Stomach (tissue), 9 donors: ENCODE measurements around the gene URM1. TPM values are rescaled to one million over a fixed set of nuclear protein-coding genes. Genes with fewer than 3 reads are reported as not detected.

Source experiments
- DNase-seq, 2 donors: peaks; one replicate each; pipeline versions ENCODE4 v3.0.0 to v3.0.0-alpha.2; 2013 to 2019
- H3K27ac ChIP-seq, 5 donors: fragments of 200-600 bp in 4 of 5; sonication (generic) in 4 of 5; one replicate each; pipeline ENCODE4 v1.5.1; 2013 to 2019; ENCODE audit warnings: mild to moderate bottlenecking in 1 of 5, moderate library complexity in 1 of 5
- H3K27me3 ChIP-seq, 3 donors: fragments of 200-600 bp; sonication (generic); one replicate each; pipeline ENCODE4 v1.5.1; 2017 to 2019; ENCODE audit warnings: mixed run types in 1 of 3
- H3K36me3 ChIP-seq, 4 donors: fragments of 200-600 bp; sonication (generic); 1 replicate in 3 of 4; 2 replicates in 1 of 4; pipeline ENCODE4 v1.5.1; 2016 to 2019
- H3K4me1 ChIP-seq, 4 donors: fragments of 200-600 bp; sonication (generic); one replicate each; pipeline ENCODE4 v1.5.1; 2016 to 2019
- H3K4me3 ChIP-seq, 4 donors: fragments of 200-600 bp; sonication (generic) in 3 of 4; one replicate each; pipeline ENCODE4 v1.5.1; 2016 to 2019; ENCODE audit warnings: mild to moderate bottlenecking in 1 of 4
- H3K9me3 ChIP-seq, 4 donors: fragments of 200-600 bp; sonication (generic); one replicate each; pipeline ENCODE4 v1.5.1; 2016 to 2019
- CTCF ChIP-seq, 7 experiments: fragments of 450-650 bp in 4 of 7; fragments of 200-600 bp in 3 of 7; sonication (generic) in 3 of 7; IDR thresholded peaks; one replicate each; pipeline ENCODE4 v1.5.1; 2016 to 2019; ENCODE audit warnings: antibody characterized with exemption in 7 of 7, control low read depth in 2 of 7, mild to moderate bottlenecking in 1 of 7
- EP300 ChIP-seq: sonication (generic); formaldehyde crosslinking; IDR thresholded peaks from one replicate; pipeline ENCODE4 v1.6.1; 2017; ENCODE audit warnings: antibody characterized with exemption
- POLR2A ChIP-seq, 4 donors: fragments of 450-650 bp; IDR thresholded peaks; one replicate each; pipeline ENCODE4 v1.6.1; 2016; ENCODE audit warnings: antibody characterized with exemption in 4 of 4, control low read depth in 2 of 4, mild to moderate bottlenecking in 1 of 4, moderate library complexity in 1 of 4
- POLR2AphosphoS5 ChIP-seq, 3 donors: sonication (generic); formaldehyde crosslinking; IDR thresholded peaks; one replicate each; pipeline ENCODE4 v1.6.1; 2016; ENCODE audit warnings: antibody characterized with exemption in 3 of 3
- WGBS, 5 donors: extraction: QIAGEN DNeasy Blood & Tissue Kit in 3 of 5; methylation state at CpG; one replicate each; pipeline versions ENCODE4 v1.1.5 to v1.1.7; 2013 to 2018; 5-methylcytosine and 5-hydroxymethylcytosine counted together
- intact Hi-C: fragments of 100-400 bp; cut with DNase I; formaldehyde crosslinking; loops from one replicate; pipeline ENCODE4 v1.15.1; 2023; ENCODE audit warnings: low total_unique reads
- polyA plus RNA-seq, 3 donors: library from polyadenylated mRNA; stranded (reverse); fragments of 200-250 nt; gene quantifications; one replicate each; pipeline ENCODE4 v1.2.3, GENCODE V29; 2013
- total RNA-seq, 5 donors: library from RNA; depleted of rRNA; stranded (reverse); fragments of >200 nt; gene quantifications; one replicate each; pipeline versions ENCODE4 v1.1.0 to v1.2.3, GENCODE V29; 2014 to 2016
- donor health status: healthy with polysubstance abuse.
- donor health status: Bipolar disorder and iron deficiency.
- donor health status: healthy.

URM1 gene
- total and polyA plus RNA-seq, 8 donors, result 0.58 to 59.3 (median 25.9) TPM

GRCh38 chr9:128405077-128405779 lies 34.1 kb downstream of the URM1 start:
- TF ChIP-seq POLR2AphosphoS5 (IDR thresholded peaks at IDR 0.05) (no peak), CTCF (IDR thresholded peaks at IDR 0.05) (no peak), POLR2A (IDR thresholded peaks at IDR 0.05) (no peak), EP300 (no peak)
- WGBS, 5 donors, result 52 to 61% (median 56%) methylated on average over 18 to 20 of the region's 20 CpGs

GRCh38 chr9:128405780-128406171 lies 34.6 kb downstream of the URM1 start:
- peaks cover 0 to 81% (median 3%) of the 10 kb centered on the region in 3 donors for H3K27me3 ChIP-seq
- no peak overlapping the region for H3K4me3 ChIP-seq
- 32 to 58% (median 44%) methylated on average over 7 of the region's 7 CpGs for WGBS, 5 donors
- H3K36me3 ChIP-seq, result no peaks in the 10 kb centered on the region
- intact Hi-C loops, result no loop called here
- TF ChIP-seq CTCF (IDR thresholded peaks at IDR 0.05) (no peak), EP300 (no peak), POLR2A (IDR thresholded peaks at IDR 0.05) (no peak), POLR2AphosphoS5 (IDR thresholded peaks at IDR 0.05) (no peak)
- H3K27ac ChIP-seq, result no peak overlapping the region
- DNase-seq, result no peak
- no peaks in the 10 kb centered on the region for H3K9me3 ChIP-seq
- H3K4me1 ChIP-seq, result peaks cover 0 to 3% (median 0%) of the 10 kb centered on the region in 4 donors

More at GRCh38 chr9:128405077-128405779, 34.1 kb downstream of the URM1 start:
- Histone ChIP-seq H3K27me3 (peaks cover 0 to 82% (median 3%) of the 10 kb centered on the region in 3 donors), H3K4me3 (no peak overlapping the region), H3K9me3 (no peaks in the 10 kb centered on the region), H3K27ac (no peak overlapping the region), H3K4me1 (peaks cover 0 to 3% (median 0%) of the 10 kb centered on the region in 4 donors), H3K36me3 (no peaks in the 10 kb centered on the region)
- DNase-seq, result peak in 1 of 2 donors; percentile 25
- intact Hi-C loops, result no loop called here

DNA sequence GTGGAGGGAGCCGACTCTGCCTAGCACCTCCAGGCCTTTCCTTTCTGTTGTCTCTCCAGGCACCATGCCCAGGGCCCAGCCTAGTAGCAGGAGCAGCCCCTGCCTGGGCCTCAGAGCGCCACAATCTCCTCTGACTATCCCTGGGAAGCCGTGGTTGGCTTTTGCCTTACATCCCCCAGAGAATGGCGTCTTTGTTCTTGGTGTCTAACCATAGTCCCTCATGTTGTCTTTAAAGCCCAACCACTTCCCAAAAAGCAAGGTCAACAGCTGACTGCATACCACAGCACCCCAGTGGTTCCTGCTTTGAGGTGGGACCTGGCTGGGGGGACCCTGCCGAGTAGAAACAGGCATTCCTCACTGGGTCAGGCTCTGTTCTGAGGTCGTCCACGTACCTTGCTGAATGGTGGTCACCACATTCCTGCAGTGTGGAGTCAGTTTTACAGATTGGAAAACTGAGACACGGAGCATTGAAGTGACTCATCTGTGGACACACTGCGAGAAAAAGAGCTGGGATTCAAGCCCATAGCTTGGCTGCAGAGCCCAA lies 35.7 kb downstream of the URM1 start:
- intact Hi-C loops, result no loop called here
- Histone ChIP-seq H3K9me3 (no peaks in the 10 kb centered on the region), H3K4me3 (no peak overlapping the region), H3K4me1 (peaks cover 0 to 3% (median 0%) of the 10 kb centered on the region in 4 donors), H3K36me3 (no peaks in the 10 kb centered on the region), H3K27ac (no peak overlapping the region), H3K27me3 (peaks cover 0 to 78% (median 3%) of the 10 kb centered on the region in 3 donors)
- WGBS, 5 donors, result 63 to 75% (median 67%) methylated on average over 9 of the region's 9 CpGs
- TF ChIP-seq POLR2A (IDR thresholded peaks at IDR 0.05), result no peak
- TF ChIP-seq EP300, result no peak
- no peak for TF ChIP-seq CTCF (IDR thresholded peaks at IDR 0.05)
- TF ChIP-seq POLR2AphosphoS5 (IDR thresholded peaks at IDR 0.05), result no peak
- peak in 1 of 2 donors; percentile 36 for DNase-seq

GRCh38 chr9:128408963-128409431 lies 37.8 kb downstream of the URM1 start:
- 44 to 67% (median 55%) methylated on average over 13 to 26 of the region's 26 CpGs for WGBS, 5 donors
- no peaks in the 10 kb centered on the region for H3K36me3 ChIP-seq
- intact Hi-C loops, result no loop called here
- peaks cover 0 to 84% (median 9%) of the 10 kb centered on the region in 3 donors for H3K27me3 ChIP-seq
- DNase-seq, result no peak
- TF ChIP-seq CTCF (IDR thresholded peaks at IDR 0.05) (no peak), EP300 (no peak), POLR2AphosphoS5 (IDR thresholded peaks at IDR 0.05) (no peak), POLR2A (IDR thresholded peaks at IDR 0.05) (no peak)
- H3K27ac ChIP-seq, result no peak overlapping the region
- no peak overlapping the region for H3K4me3 ChIP-seq
- no peaks in the 10 kb centered on the region for H3K9me3 ChIP-seq
- peaks cover 0 to 3% (median 0%) of the 10 kb centered on the region in 4 donors for H3K4me1 ChIP-seq
